Peyer's patch (tissue), 4 donors: ENCODE results near the gene NBDY.

Experiments
- CTCF ChIP-seq, 6 experiments: fragments of 450-650 bp in 4 of 6; fragments of 200-600 bp in 2 of 6; sonication (generic) in 1 of 6; IDR thresholded peaks; one replicate each; pipeline ENCODE4 v1.5.1; 2017 to 2019; ENCODE audit warnings: antibody characterized with exemption in 6 of 6, mild to moderate bottlenecking in 3 of 6, moderate library complexity in 1 of 6
- POLR2A ChIP-seq, 2 donors: fragments of 450-650 bp; IDR thresholded peaks; one replicate each; pipeline ENCODE4 v1.5.1; 2017; ENCODE audit warnings: antibody characterized with exemption in 2 of 2, mild to moderate bottlenecking in 2 of 2, moderate library complexity in 2 of 2

DNA sequence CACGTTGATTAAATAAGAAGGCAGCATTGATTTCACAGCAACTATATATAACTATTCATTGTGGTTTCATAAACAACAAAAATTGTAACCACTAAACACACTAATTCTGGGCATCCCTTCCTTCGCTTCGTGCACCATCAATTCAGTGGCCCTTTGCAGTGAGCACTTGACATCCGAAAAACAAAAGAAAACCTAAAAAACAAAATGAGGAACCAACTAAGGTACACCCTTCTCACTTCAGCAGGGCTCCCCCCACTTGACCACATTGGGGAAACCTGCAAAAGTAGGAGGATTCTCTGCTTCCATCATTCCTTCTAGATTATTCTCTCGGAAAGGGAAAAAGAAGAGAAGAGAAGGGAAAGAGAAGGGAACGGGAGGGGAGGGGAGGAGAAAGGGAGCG, 28.3 kb downstream of the NBDY start:
- TF ChIP-seq CTCF (IDR thresholded peaks at IDR 0.05) (no peak), POLR2A (IDR thresholded peaks at IDR 0.05) (no peak)
